ENCODE measurements around the gene C1orf56.

C1orf56 gene

DNA sequence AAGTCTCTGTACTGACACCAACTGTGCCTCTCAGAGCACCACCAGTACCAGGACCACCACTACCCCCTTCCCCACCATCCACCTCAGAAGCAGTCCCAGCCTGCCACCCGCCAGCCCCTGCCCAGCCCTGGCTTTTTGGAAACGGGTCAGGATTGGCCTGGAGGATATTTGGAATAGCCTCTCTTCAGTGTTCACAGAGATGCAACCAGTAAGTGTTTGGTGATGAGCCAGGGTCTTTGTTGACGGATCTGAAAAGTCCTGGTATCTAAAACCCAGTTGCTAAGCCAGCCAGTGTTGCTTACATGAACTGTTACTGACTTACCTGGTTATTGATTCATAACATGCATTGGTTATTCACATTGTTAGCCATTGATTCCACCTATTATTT lies 1.1 kb downstream of the C1orf56 start:
- TF ChIP-seq, protein P1, sequence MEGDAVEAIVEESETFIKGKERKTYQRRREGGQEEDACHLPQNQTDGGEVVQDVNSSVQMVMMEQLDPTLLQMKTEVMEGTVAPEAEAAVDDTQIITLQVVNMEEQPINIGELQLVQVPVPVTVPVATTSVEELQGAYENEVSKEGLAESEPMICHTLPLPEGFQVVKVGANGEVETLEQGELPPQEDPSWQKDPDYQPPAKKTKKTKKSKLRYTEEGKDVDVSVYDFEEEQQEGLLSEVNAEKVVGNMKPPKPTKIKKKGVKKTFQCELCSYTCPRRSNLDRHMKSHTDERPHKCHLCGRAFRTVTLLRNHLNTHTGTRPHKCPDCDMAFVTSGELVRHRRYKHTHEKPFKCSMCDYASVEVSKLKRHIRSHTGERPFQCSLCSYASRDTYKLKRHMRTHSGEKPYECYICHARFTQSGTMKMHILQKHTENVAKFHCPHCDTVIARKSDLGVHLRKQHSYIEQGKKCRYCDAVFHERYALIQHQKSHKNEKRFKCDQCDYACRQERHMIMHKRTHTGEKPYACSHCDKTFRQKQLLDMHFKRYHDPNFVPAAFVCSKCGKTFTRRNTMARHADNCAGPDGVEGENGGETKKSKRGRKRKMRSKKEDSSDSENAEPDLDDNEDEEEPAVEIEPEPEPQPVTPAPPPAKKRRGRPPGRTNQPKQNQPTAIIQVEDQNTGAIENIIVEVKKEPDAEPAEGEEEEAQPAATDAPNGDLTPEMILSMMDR (conservative IDR thresholded peaks at IDR 0.05) = no peak; the same call in 1 of the 2 replicates
- TF ChIP-seq ZFX (IDR thresholded peaks at IDR 0.05) = no peak

GRCh38 chr1:151049458-151049857 lies 1.9 kb downstream of the C1orf56 start:
- no peak overlapping the region for H3K27ac ChIP-seq

More for the DNA sequence above, 1.1 kb downstream of the C1orf56 start:
- no peak overlapping the region; the same call in 1 of the 2 replicates for H3K27ac ChIP-seq

GRCh38 chr1:151050051-151050688 lies 2.6 kb downstream of the C1orf56 start:
- H3K27ac ChIP-seq = no peak overlapping the region
- no peak for TF ChIP-seq ZFX (IDR thresholded peaks at IDR 0.05)
- TF ChIP-seq, protein P1 (conservative IDR thresholded peaks at IDR 0.05) = no peak

More at GRCh38 chr1:151049458-151049857, 1.9 kb downstream of the C1orf56 start:
- TF ChIP-seq ZFX (IDR thresholded peaks at IDR 0.05) = no peak
- TF ChIP-seq, protein P1 (conservative IDR thresholded peaks at IDR 0.05) = no peak

DNA sequence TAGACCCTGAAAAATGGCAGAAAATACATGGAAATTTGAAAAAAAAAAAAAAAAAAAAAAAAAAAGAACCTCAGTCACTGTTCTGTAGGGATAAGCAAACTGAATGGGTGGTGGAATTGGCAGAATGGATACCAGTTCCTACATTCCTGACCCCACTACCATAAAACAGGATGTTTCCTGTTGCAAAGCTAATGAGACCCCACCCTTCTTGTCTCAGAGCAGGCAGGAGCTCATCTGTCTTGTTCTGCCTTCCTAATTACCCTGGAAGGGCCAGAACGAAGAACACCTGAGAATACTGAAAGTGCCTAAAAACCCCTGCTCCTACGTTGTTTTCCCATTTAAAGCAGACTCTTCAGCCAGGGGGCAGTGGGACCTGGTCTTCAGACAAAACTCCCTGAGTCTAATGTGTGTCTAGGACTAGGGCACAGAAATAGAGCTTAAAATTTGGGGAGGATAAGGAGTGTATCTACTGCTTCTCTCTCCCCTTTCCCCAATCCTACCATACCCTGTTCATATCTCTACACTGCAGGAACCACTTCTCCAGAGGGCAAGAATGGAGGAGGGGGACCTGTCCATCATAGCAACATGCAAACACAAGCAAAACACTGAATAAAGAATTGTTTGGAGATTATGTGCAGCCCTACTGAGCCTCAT lies 3.9 kb downstream of the C1orf56 start:
- TF ChIP-seq, protein P1 (conservative IDR thresholded peaks at IDR 0.05) = no peak
- TF ChIP-seq ZFX (IDR thresholded peaks at IDR 0.05) = no peak
- H3K27ac ChIP-seq = no peak overlapping the region

DNA sequence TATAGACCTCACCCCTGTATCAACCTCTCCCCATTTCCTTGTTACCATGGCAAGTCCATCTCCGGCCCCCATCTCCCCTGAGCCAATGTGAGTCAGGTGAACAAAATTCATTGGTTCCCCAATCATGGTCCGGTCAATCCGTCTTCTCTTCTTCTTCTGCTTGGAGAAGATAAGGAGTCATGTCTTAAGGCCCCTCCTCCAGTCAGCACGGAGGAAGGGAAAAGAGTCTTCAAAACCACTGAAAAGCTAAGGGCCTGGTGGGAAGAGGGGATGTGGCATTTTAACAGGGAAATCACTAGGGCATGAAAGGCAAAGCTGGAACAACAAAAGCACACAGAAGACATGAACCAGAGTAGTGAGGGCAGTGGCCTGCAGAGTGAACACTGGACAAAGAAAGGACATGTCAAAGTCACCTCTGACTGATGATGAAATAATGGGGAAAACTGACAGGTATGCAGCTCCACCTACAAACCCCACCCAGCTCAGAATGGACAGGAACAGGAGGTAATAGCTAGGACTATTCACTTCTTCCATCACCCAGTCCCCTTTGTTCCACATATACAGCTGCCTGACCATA lies 7.5 kb downstream of the C1orf56 start:
- TF ChIP-seq, protein P1 (conservative IDR thresholded peaks at IDR 0.05) = no peak
- TF ChIP-seq ZFX (IDR thresholded peaks at IDR 0.05) = no peak
- peak overlapping the region; percentile 97 for H3K27ac ChIP-seq

DNA sequence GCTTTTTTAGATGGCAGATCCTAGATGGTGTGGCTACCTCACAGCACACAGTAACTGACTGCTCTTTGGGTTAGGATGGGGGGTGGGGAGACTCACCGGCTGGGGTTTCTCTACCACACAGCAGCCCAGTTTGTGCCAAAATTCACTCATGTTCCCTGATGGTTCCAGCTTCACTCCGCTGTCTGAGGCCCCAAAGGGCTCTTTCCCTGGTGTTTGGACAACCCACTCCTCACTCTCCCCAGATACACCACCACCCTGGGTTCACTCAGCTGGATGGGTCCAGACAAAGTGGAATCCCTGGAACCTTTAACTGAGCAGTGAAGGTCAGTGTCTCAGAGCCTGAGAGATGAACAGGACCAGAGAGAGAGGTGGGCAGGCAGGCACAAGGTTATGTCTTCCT lies 8.0 kb downstream of the C1orf56 start:
- TF ChIP-seq ZFX (IDR thresholded peaks at IDR 0.05) = no peak
- TF ChIP-seq, protein P1 (conservative IDR thresholded peaks at IDR 0.05) = no peak
- peak overlapping the region; percentile 97 for H3K27ac ChIP-seq

DNA sequence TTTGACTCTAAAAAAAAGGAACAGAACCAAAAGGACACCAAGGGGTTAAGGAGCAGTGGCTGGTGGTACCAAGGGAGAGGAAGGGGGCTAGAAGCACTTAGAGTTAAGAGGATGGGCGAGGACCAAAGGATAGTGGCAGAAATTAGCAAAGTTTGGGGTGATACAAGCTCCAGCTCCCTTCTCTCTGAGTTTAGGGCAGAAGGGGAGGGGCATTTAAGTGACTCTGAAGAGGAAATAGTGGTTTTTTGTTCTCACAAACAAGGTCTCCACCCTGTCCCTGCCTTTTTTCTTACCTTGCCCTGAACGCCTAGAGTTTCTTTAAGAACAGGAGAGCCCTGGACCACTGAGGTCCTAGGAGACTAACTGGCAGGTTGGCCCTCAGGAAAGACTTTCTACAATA lies 8.6 kb downstream of the C1orf56 start:
- H3K27ac ChIP-seq = peak overlapping the region; percentile 97
- TF ChIP-seq, protein P1 (conservative IDR thresholded peaks at IDR 0.05) = no peak
- no peak for TF ChIP-seq ZFX (IDR thresholded peaks at IDR 0.05)

Measured in C4-2B (cell line).